ENCODE data around the gene SLC44A1.

Gene SLC44A1

GRCh38 chr9:105432247-105432842, 187.9 kb downstream of the SLC44A1 start:
- DNase-seq (ENCODE audit: low spot score): no peak

GRCh38 chr9:105435453-105435852, 191.0 kb downstream of the SLC44A1 start:
- no peak for DNase-seq (ENCODE audit: low spot score)

GRCh38 chr9:105436783-105437182, 192.3 kb downstream of the SLC44A1 start:
- no peak for DNase-seq (ENCODE audit: low spot score)

GRCh38 chr9:105437704-105438103, 193.3 kb downstream of the SLC44A1 start:
- DNase-seq (ENCODE audit: low spot score): no peak

- DNase-seq (ENCODE audit: low spot score): peak; percentile 50
Measured at GRCh38 chr9:105438141-105438806, 193.8 kb downstream of the SLC44A1 start.

- peak; percentile 37 for DNase-seq (ENCODE audit: low spot score)
Measured at GRCh38 chr9:105439428-105439827, 195.0 kb downstream of the SLC44A1 start.

GRCh38 chr9:105441616-105442160, 197.2 kb downstream of the SLC44A1 start:
- no peak for DNase-seq (ENCODE audit: low spot score)

GRCh38 chr9:105443121-105443520, 198.7 kb downstream of the SLC44A1 start:
- DNase-seq (ENCODE audit: low spot score): no peak

GRCh38 chr9:105444130-105444529, 199.7 kb downstream of the SLC44A1 start:
- no peak for DNase-seq (ENCODE audit: low spot score)

GRCh38 chr9:105445203-105445881, 200.9 kb downstream of the SLC44A1 start:
- DNase-seq (ENCODE audit: low spot score): no peak

- peak; percentile 17 for DNase-seq (ENCODE audit: low spot score)
Measured at GRCh38 chr9:105447386-105447813, 202.9 kb downstream of the SLC44A1 start.

GRCh38 chr9:105447814-105448812, 203.7 kb downstream of the SLC44A1 start, which contains the start of gene FSD1L:
FSD1L (plus strand) TSS chr9:105448034; CDS start chr9:105448221, 187 bp downstream.
- DNase-seq (ENCODE audit: low spot score): peak; percentile 98

- DNase-seq (ENCODE audit: low spot score): no peak
Measured at GRCh38 chr9:105449081-105449480, 204.6 kb downstream of the SLC44A1 start.

GRCh38 chr9:105452185-105452584, 207.7 kb downstream of the SLC44A1 start:
- no peak for DNase-seq (ENCODE audit: low spot score)

- no peak for DNase-seq (ENCODE audit: low spot score)
Measured at GRCh38 chr9:105455836-105456475, 211.5 kb downstream of the SLC44A1 start.

GRCh38 chr9:105457560-105458294, 213.3 kb downstream of the SLC44A1 start:
- DNase-seq (ENCODE audit: low spot score): no peak

- no peak for DNase-seq (ENCODE audit: low spot score)
Measured at GRCh38 chr9:105458404-105458803, 214.0 kb downstream of the SLC44A1 start.

- no peak for DNase-seq (ENCODE audit: low spot score)
Measured at GRCh38 chr9:105459336-105459735, 214.9 kb downstream of the SLC44A1 start.

GRCh38 chr9:105466898-105467455, 222.5 kb downstream of the SLC44A1 start:
- DNase-seq (ENCODE audit: low spot score): no peak

GRCh38 chr9:105468875-105469274, 224.4 kb downstream of the SLC44A1 start:
- DNase-seq (ENCODE audit: low spot score): no peak

Measured in GM03348 (cell line).